ENCODE measurements around the gene NUP107.

Gene NUP107

GRCh38 chr12:68785823-68786222 lies 99.0 kb downstream of the NUP107 start:
- peaks cover 4% of the 10 kb centered on the region for H3K36me3 Mint-ChIP-seq (ENCODE audit: low read depth)
- no peaks in the 10 kb centered on the region for H3K9me3 Mint-ChIP-seq

GRCh38 chr12:68786929-68787328 lies 100.2 kb downstream of the NUP107 start:
- DNase-seq, result no peak
- peaks cover 4% of the 10 kb centered on the region for H3K36me3 Mint-ChIP-seq (ENCODE audit: low read depth)
- no peaks in the 10 kb centered on the region for H3K9me3 Mint-ChIP-seq
- H3K27me3 Mint-ChIP-seq (ENCODE audit: low read depth, poor library complexity), result peaks cover 3% of the 10 kb centered on the region
- H3K27ac Mint-ChIP-seq, result peak overlapping the region; percentile 92
- no peak overlapping the region for H3K4me3 Mint-ChIP-seq
- H3K4me1 Mint-ChIP-seq, result peaks cover 27% of the 10 kb centered on the region
- no peak for TF ChIP-seq CTCF (IDR thresholded peaks at IDR 0.05)

More at GRCh38 chr12:68785823-68786222, 99.0 kb downstream of the NUP107 start:
- DNase-seq, result no peak
- peaks cover 27% of the 10 kb centered on the region for H3K4me1 Mint-ChIP-seq
- no peak overlapping the region for H3K4me3 Mint-ChIP-seq
- H3K27ac Mint-ChIP-seq, result no peak overlapping the region
- H3K27me3 Mint-ChIP-seq (ENCODE audit: low read depth, poor library complexity), result peaks cover 6% of the 10 kb centered on the region
- no peak for TF ChIP-seq CTCF (IDR thresholded peaks at IDR 0.05)

GRCh38 chr12:68788554-68789143 lies 101.9 kb downstream of the NUP107 start:
- no peak overlapping the region for H3K27ac Mint-ChIP-seq
- no peaks in the 10 kb centered on the region for H3K36me3 Mint-ChIP-seq (ENCODE audit: low read depth)
- H3K27me3 Mint-ChIP-seq (ENCODE audit: low read depth, poor library complexity), result peaks cover 3% of the 10 kb centered on the region
- DNase-seq, result no peak
- H3K9me3 Mint-ChIP-seq, result no peaks in the 10 kb centered on the region
- H3K4me3 Mint-ChIP-seq, result no peak overlapping the region
- H3K4me1 Mint-ChIP-seq, result peaks cover 19% of the 10 kb centered on the region
- no peak for TF ChIP-seq CTCF (IDR thresholded peaks at IDR 0.05)

GRCh38 chr12:68789144-68789878 lies 102.5 kb downstream of the NUP107 start:
- Mint-ChIP-seq H3K27me3 (ENCODE audit: low read depth, poor library complexity) (peaks cover 3% of the 10 kb centered on the region), H3K9me3 (no peaks in the 10 kb centered on the region), H3K27ac (no peak overlapping the region), H3K36me3 (ENCODE audit: low read depth) (no peaks in the 10 kb centered on the region), H3K4me1 (peaks cover 13% of the 10 kb centered on the region), H3K4me3 (no peak overlapping the region)
- TF ChIP-seq CTCF (IDR thresholded peaks at IDR 0.05), result no peak
- DNase-seq, result no peak

- Mint-ChIP-seq H3K4me1 (peaks cover 13% of the 10 kb centered on the region), H3K9me3 (no peaks in the 10 kb centered on the region), H3K4me3 (no peak overlapping the region), H3K36me3 (ENCODE audit: low read depth) (no peaks in the 10 kb centered on the region), H3K27me3 (ENCODE audit: low read depth, poor library complexity) (peaks cover 3% of the 10 kb centered on the region), H3K27ac (no peak overlapping the region)
- DNase-seq, result no peak
- no peak for TF ChIP-seq CTCF (IDR thresholded peaks at IDR 0.05)
Measured at GRCh38 chr12:68790081-68790951, 103.5 kb downstream of the NUP107 start.

Data from nephron progenitor cell (in vitro differentiated cells).